Middle frontal gyrus (tissue), 1 donor: ENCODE data around the gene FAM20B.
A peak's percentile ranks its signal among the peaks of the same experiment; 100 is the strongest.
"Not testable (repeated sequence)": the region's sequence is repeated elsewhere in the genome, so short reads cannot be mapped to it uniquely, and the experiment has no call there.

Experiments used
- DNase-seq: peaks from one replicate; pipeline ENCODE4 v3.0.0-alpha.2; 2015; ENCODE audit warnings: low spot score; ENCODE audit errors: extremely low spot score

The FAM20B gene

GRCh38 chr1:179025125-179025974 is at the start of gene FAM20B:
FAM20B (plus strand) TSS chr1:179025894; CDS start chr1:179043848, 17,954 bp downstream.
- peak; percentile 80 for DNase-seq

- DNase-seq, result no peak
Observed at GRCh38 chr1:178976541-178976940, 49.2 kb upstream of the FAM20B start.

GRCh38 chr1:178986204-178986603 is 39.5 kb upstream of the FAM20B start:
- DNase-seq, result no peak

GRCh38 chr1:178988198-178988597 is 37.5 kb upstream of the FAM20B start:
- not testable (repeated sequence) for DNase-seq

GRCh38 chr1:178993559-178993958 is 32.1 kb upstream of the FAM20B start:
- DNase-seq, result no peak

GRCh38 chr1:178997428-178997827 is 28.3 kb upstream of the FAM20B start:
- DNase-seq, result no peak

- DNase-seq, result no peak
Observed at GRCh38 chr1:178998295-178998694, 27.4 kb upstream of the FAM20B start.

GRCh38 chr1:178999061-178999460 is 26.6 kb upstream of the FAM20B start:
- no peak for DNase-seq

- DNase-seq, result no peak
Observed at GRCh38 chr1:179001451-179001850, 24.2 kb upstream of the FAM20B start.

GRCh38 chr1:179002064-179002463 is 23.6 kb upstream of the FAM20B start:
- not testable (repeated sequence) for DNase-seq

GRCh38 chr1:179002552-179003345 is 22.9 kb upstream of the FAM20B start:
- no peak for DNase-seq

- DNase-seq, result no peak
Observed at GRCh38 chr1:179003512-179004066, 22.1 kb upstream of the FAM20B start.

GRCh38 chr1:179007233-179007632 is 18.5 kb upstream of the FAM20B start:
- no peak for DNase-seq

GRCh38 chr1:179010671-179011070 is 15.0 kb upstream of the FAM20B start:
- no peak for DNase-seq

GRCh38 chr1:179012038-179012437 is 13.7 kb upstream of the FAM20B start:
- DNase-seq, result no peak

- no peak for DNase-seq
Observed at GRCh38 chr1:179014123-179014522, 11.6 kb upstream of the FAM20B start.

GRCh38 chr1:179015396-179015795 is 10.3 kb upstream of the FAM20B start:
- no peak for DNase-seq

GRCh38 chr1:179016706-179017382 is 8.8 kb upstream of the FAM20B start:
- peak; percentile 55 for DNase-seq

- DNase-seq, result no peak
Observed at GRCh38 chr1:179017383-179018326, 8.0 kb upstream of the FAM20B start.

GRCh38 chr1:179021873-179022272 is 3.8 kb upstream of the FAM20B start:
- no peak for DNase-seq
